IMR-90 (cell line): ENCODE results near the gene HSFX3. TPM values are rescaled to one million over a fixed set of nuclear protein-coding genes. Genes with fewer than 3 reads are reported as not detected.

Experiments
- ATAC-seq: fragments of 200-7000 bp; cut with Tn5 transposase; 2 replicates; pipeline ENCODE4 v1.9.1; 2020; ENCODE audit warnings: low read depth, mild to moderate bottlenecking, moderate library complexity
- BruUV-seq: library from RNA; stranded (reverse); fragments of 400-500 nt; replicated peaks from 2 replicates; lab custom pipeline; 2021; lab: Mats Ljungman, UMichigan
- CTCF ChIA-PET: fragments of 300-600 bp; formaldehyde crosslinking; extraction: SDS; loops from one replicate; lab custom pipeline; 2021; ENCODE audit warnings: antibody characterized with exemption; lab: Yijun Ruan, JAX
- POLR2A ChIA-PET: fragments of 300-600 bp; sonication (Branson Sonifier 250); formaldehyde crosslinking; loops from one replicate; lab custom pipeline; 2022; ENCODE audit warnings: antibody characterized with exemption; ENCODE audit not compliant: unreplicated experiment; lab: Charles Lee
- DNase-seq: peaks from one replicate; pipeline ENCODE4 v3.0.0; 2013
- H2AFZ ChIP-seq: replicated peaks from 2 replicates; pipeline ENCODE3; 2013; ENCODE audit warnings: low read length, mild to moderate bottlenecking; ENCODE audit not compliant: poor library complexity
- H2AK5ac ChIP-seq: 2 replicates; pipeline ENCODE4 v1.6.1; 2013; ENCODE audit warnings: low read depth, low read length, inconsistent platforms
- H2AK9ac ChIP-seq: replicated peaks from 2 replicates; pipeline ENCODE3; 2013; ENCODE audit warnings: mild to moderate bottlenecking, low read depth, low read length, moderate library complexity; ENCODE audit not compliant: poor library complexity
- H2BK120ac ChIP-seq: 2 replicates; pipeline ENCODE4 v1.6.1; 2013; ENCODE audit warnings: low read depth, low read length, inconsistent platforms
- H2BK15ac ChIP-seq: 3 replicates; pipeline ENCODE4 v1.6.1; 2013; ENCODE audit warnings: low read depth, low read length, inconsistent platforms
- H2BK20ac ChIP-seq: 2 replicates; pipeline ENCODE4 v1.6.1; 2013; ENCODE audit warnings: low read depth, mild to moderate bottlenecking, inconsistent platforms, low read length, moderate library complexity
- H2BK5ac ChIP-seq: 2 replicates; pipeline ENCODE4 v1.6.1; 2013; ENCODE audit warnings: mild to moderate bottlenecking, low read depth, low read length, inconsistent platforms; ENCODE audit not compliant: poor library complexity, severe bottlenecking
- H3K14ac ChIP-seq: replicated peaks from 2 replicates; pipeline ENCODE4 v1.6.1; 2013; ENCODE audit warnings: low read depth, low read length, inconsistent platforms
- H3K18ac ChIP-seq: 2 replicates; pipeline ENCODE4 v1.6.1; 2013; ENCODE audit warnings: low read depth, low read length, control low read depth
- H3K23ac ChIP-seq: 2 replicates; pipeline ENCODE4 v1.6.1; 2013; ENCODE audit warnings: low read depth, low read length, inconsistent platforms
- H3K27ac ChIP-seq: 2 replicates; pipeline ENCODE4 v1.5.1; 2013; ENCODE audit warnings: mild to moderate bottlenecking, control low read depth, low read length; ENCODE audit not compliant: insufficient read depth
- H3K27me3 ChIP-seq: 2 replicates; pipeline ENCODE4 v1.6.1; 2013; ENCODE audit warnings: low read length; ENCODE audit not compliant: control insufficient read depth, insufficient read depth
- H3K36me3 ChIP-seq: 2 replicates; pipeline ENCODE4 v1.6.1; 2013; ENCODE audit warnings: low read length, mixed read lengths; ENCODE audit not compliant: control insufficient read depth, insufficient read depth
- H3K4ac ChIP-seq: 2 replicates; pipeline ENCODE4 v1.6.1; 2013; ENCODE audit warnings: low read depth, low read length, inconsistent platforms
- H3K4me1 ChIP-seq: 2 replicates; pipeline ENCODE4 v1.6.1; 2013; ENCODE audit warnings: low read length, mixed read lengths; ENCODE audit not compliant: control insufficient read depth, insufficient read depth
- H3K4me2 ChIP-seq: 2 replicates; pipeline ENCODE4 v1.6.1; 2013; ENCODE audit warnings: low read depth, mild to moderate bottlenecking, control low read depth, low read length, moderate library complexity
- H3K4me3 ChIP-seq: 2 replicates; pipeline ENCODE4 v1.5.1; 2013; ENCODE audit warnings: low read depth, mild to moderate bottlenecking, control low read depth, low read length, moderate library complexity; ENCODE audit not compliant: insufficient read depth
- H3K56ac ChIP-seq: 2 replicates; pipeline ENCODE4 v1.6.1; 2013; ENCODE audit warnings: low read length, inconsistent platforms; ENCODE audit not compliant: insufficient read depth; ENCODE audit errors: extremely low read depth
- H3K79me1 ChIP-seq, 2 experiments: 2 replicates each; pipeline ENCODE4 v1.6.1; 2013; ENCODE audit warnings: low read length in 2 of 2, inconsistent platforms in 1 of 2, low read depth in 1 of 2
- H3K9ac ChIP-seq: 2 replicates; pipeline ENCODE4 v1.6.1; 2013; ENCODE audit warnings: low read depth, low read length, control low read depth
- H3K9me1 ChIP-seq: 2 replicates; pipeline ENCODE4 v1.6.1; 2013; ENCODE audit warnings: low read length, inconsistent platforms; ENCODE audit not compliant: insufficient read depth
- H3K9me3 ChIP-seq: 2 replicates; pipeline ENCODE4 v1.6.1; 2013; ENCODE audit warnings: low read length; ENCODE audit not compliant: control insufficient read depth, insufficient read depth
- H4K20me1 ChIP-seq: 2 replicates; pipeline ENCODE4 v1.6.1; 2013; ENCODE audit warnings: low read length, inconsistent platforms; ENCODE audit not compliant: insufficient read depth
- H4K5ac ChIP-seq: 2 replicates; pipeline ENCODE4 v1.6.1; 2013; ENCODE audit warnings: mild to moderate bottlenecking, low read depth, low read length, control low read depth
- H4K8ac ChIP-seq, 2 experiments: 2 replicates each; pipeline ENCODE4 v1.6.1; 2013; ENCODE audit warnings: low read depth in 2 of 2, low read length in 2 of 2, control low read depth in 1 of 2, inconsistent platforms in 1 of 2
- H4K91ac ChIP-seq: 2 replicates; pipeline ENCODE4 v1.6.1; 2013; ENCODE audit warnings: low read depth, low read length, inconsistent platforms; ENCODE audit not compliant: insufficient read depth
- BHLHE40 ChIP-seq: fragments of 150-350 bp; IDR thresholded peaks from 2 replicates; pipeline ENCODE4 v1.6.1; 2016; ENCODE audit warnings: mild to moderate bottlenecking, low read depth, low read length
- MAFK ChIP-seq: IDR thresholded peaks from 2 replicates; pipeline ENCODE4 v1.6.1; 2012; ENCODE audit warnings: low read depth, low read length, improper control_type of control experiment
- MAZ ChIP-seq: IDR thresholded peaks from 2 replicates; pipeline ENCODE4 v1.6.1; 2012; ENCODE audit warnings: low read depth, mild to moderate bottlenecking, low read length, improper control_type of control experiment, moderate library complexity, borderline replicate concordance
- MXI1 ChIP-seq: IDR thresholded peaks from 2 replicates; pipeline ENCODE4 v1.6.1; 2012; ENCODE audit warnings: low read depth, mild to moderate bottlenecking, low read length, moderate library complexity, borderline replicate concordance
- POLR2A ChIP-seq: IDR thresholded peaks from 2 replicates; pipeline ENCODE4 v1.6.1; 2012; ENCODE audit warnings: mild to moderate bottlenecking, low read depth, low read length
- WGBS, 2 experiments: methylation state at CpG; one replicate each; pipeline versions ENCODE4 v1.1.5 to v1.1.7; 2013; ENCODE audit warnings: missing lambda C conversion rate in 2 of 2; ENCODE audit not compliant: insufficient read length in 1 of 2; ENCODE audit errors: extremely low coverage in 2 of 2; 5-methylcytosine and 5-hydroxymethylcytosine counted together
- dilution Hi-C: fragments of 300-500 bp; cut with HindIII; formaldehyde crosslinking; loops from one replicate; pipeline ENCODE4 v1.14.3; 2018; ENCODE audit warnings: low sequenced_read_pairs; ENCODE audit not compliant: unreplicated experiment
- in situ Hi-C: fragments of 300-500 bp; cut with MboI; formaldehyde crosslinking; loops from 3 replicates; pipeline ENCODE4 v1.14.3; 2019; ENCODE audit warnings: low sequenced_read_pairs, inconsistent platforms, mixed read lengths
- intact Hi-C: fragments of 100-400 bp; cut with micrococcal nuclease; formaldehyde crosslinking; loops from 2 replicates; pipeline ENCODE4 v1.10.0; 2022
- polyA plus RNA-seq, 3 experiments: library from polyadenylated mRNA; depleted of rRNA; stranded (reverse); fragments of >200 nt; gene quantifications; 2 replicates each; pipeline ENCODE4 v1.2.3, GENCODE V29; 2012; ENCODE audit warnings: low replicate concordance in 1 of 3
- total RNA-seq: library from RNA; depleted of rRNA; stranded (reverse); fragments of >200 nt; gene quantifications from 2 replicates; pipeline ENCODE4 v1.2.3, GENCODE V29; 2012
- TF ChIP-seq, protein P1 (sequence below): conservative IDR thresholded peaks from 2 replicates; pipeline ENCODE4 v1.5.1; 2012; ENCODE audit warnings: mild to moderate bottlenecking, low read depth, low read length, improper control_type of control experiment

The HSFX3 gene
- total and polyA plus RNA-seq, 2 of the 4 experiments (the other 2 are of a cell fraction), result not detected

DNA sequence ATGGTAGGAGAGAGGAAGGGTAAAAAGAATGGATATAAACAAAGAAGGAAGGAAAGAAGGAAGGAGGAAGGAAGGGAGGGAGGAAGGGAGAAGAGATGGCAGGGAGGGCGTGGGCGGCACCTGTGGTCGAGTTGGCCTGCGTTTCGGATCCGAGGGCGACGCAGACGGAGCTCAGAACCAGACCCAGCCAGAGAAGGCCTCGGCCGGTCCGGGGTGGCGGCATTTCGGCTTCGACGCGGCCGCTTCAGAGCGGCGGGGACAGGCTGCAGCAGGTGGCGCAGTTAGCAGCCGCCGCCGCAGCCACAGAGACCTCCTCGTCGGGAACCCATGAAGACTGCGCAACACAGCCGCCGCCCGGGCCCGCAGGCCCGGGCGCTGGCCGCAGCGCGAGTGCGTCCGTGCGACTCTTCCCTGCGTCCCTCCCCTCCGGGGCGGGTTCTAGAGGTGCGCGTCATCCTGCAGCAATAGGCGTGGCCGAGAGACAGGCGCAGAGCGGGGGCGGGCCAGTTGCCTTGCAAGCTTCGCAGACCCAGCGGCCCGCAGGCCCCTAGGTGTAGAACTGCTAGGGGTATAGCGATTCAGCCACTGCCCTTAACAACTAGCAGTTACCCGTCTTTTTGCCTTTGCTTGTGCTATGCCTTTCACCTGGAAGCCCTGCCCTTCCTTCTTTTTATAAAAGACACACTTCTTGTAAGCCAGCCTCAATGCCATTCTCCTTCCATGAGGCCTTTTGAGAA is 44.6 kb downstream of the HSFX3 start, which contains the start of gene IDS:
TSS of gene IDS (minus strand) at position 392 of the 737 bp plus-strand sequence. CDS start at position 223, 169 bp downstream.
- H2BK120ac ChIP-seq, result no peak within 1 kb of the TSS; the same call in 1 of the 2 replicates
- no TSS peak for BruUV-seq
- H3K4me1 ChIP-seq, result peaks cover 3% of the 10 kb centered on the region

More for the DNA sequence above, 44.6 kb downstream of the HSFX3 start, which contains the start of gene IDS:
- H3K9ac ChIP-seq, result peak within 1 kb of the TSS; percentile 90
- peaks cover 3% of the 10 kb centered on the region; the same call in 1 of the 2 replicates for H3K9me1 ChIP-seq
- peak within 1 kb of the TSS; percentile 77 to 81; a peak in 2 of 4 replicates for H4K8ac ChIP-seq
- in situ Hi-C loops (loop anchor here (25.0 kb wide), 1 partner anchor 1232 kb away; no protein-coding TSS in a partner anchor), intact Hi-C loops (no loop called here), dilution Hi-C loops (no loop called here)
- no peak within 1 kb of the TSS for H2BK15ac ChIP-seq
- H2BK20ac ChIP-seq, result 0 out of 2 replicates have a peak within 1 kb of the TSS, but pooled peaks have one; percentile 57
- TF ChIP-seq MXI1 (no peak; the same call in 1 of the 2 replicates), MAZ (peak; percentile 68; the same call in 1 of the 2 replicates), BHLHE40 (no peak), POLR2A (peak; percentile 96), MAFK (no peak)
- TF ChIP-seq, protein P1, sequence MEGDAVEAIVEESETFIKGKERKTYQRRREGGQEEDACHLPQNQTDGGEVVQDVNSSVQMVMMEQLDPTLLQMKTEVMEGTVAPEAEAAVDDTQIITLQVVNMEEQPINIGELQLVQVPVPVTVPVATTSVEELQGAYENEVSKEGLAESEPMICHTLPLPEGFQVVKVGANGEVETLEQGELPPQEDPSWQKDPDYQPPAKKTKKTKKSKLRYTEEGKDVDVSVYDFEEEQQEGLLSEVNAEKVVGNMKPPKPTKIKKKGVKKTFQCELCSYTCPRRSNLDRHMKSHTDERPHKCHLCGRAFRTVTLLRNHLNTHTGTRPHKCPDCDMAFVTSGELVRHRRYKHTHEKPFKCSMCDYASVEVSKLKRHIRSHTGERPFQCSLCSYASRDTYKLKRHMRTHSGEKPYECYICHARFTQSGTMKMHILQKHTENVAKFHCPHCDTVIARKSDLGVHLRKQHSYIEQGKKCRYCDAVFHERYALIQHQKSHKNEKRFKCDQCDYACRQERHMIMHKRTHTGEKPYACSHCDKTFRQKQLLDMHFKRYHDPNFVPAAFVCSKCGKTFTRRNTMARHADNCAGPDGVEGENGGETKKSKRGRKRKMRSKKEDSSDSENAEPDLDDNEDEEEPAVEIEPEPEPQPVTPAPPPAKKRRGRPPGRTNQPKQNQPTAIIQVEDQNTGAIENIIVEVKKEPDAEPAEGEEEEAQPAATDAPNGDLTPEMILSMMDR, result no peak
- H3K18ac ChIP-seq, result no peak within 1 kb of the TSS
- peak within 1 kb of the TSS; percentile 38 for H2AK5ac ChIP-seq
- H2BK5ac ChIP-seq, result peak within 1 kb of the TSS; percentile 76
- peaks cover 7 to 14% of the 10 kb centered on the region in 2 experiments; a peak in 3 of 4 replicates for H3K79me1 ChIP-seq
- H3K14ac ChIP-seq, result peak within 1 kb of the TSS; percentile 54
- H3K4ac ChIP-seq, result peak within 1 kb of the TSS; percentile 85
- H3K27me3 ChIP-seq, result peaks cover 8% of the 10 kb centered on the region
- 30% methylated on average over 39 of the region's 54 CpGs; no CpG with 5 or more reads in 1 of the 2 experiments for WGBS, 2 experiments
- H4K91ac ChIP-seq, result peak within 1 kb of the TSS; percentile 61
- peak within 1 kb of the TSS; percentile 52; the same call in 1 of the 2 replicates for H3K23ac ChIP-seq
- CTCF ChIA-PET, result interaction anchor here (0.5 to 1.5 kb wide), 2 partner anchors 8 to 104 kb away, joined by 4 to 5 read pairs; no protein-coding TSS in a partner anchor
- peak within 1 kb of the TSS; percentile 16; the same call in 1 of the 2 replicates for H3K56ac ChIP-seq
- no peaks in the 10 kb centered on the region for H4K20me1 ChIP-seq
- peak within 1 kb of the TSS; percentile 69; the same call in 1 of the 2 replicates for H4K5ac ChIP-seq
- H3K27ac ChIP-seq, result peak within 1 kb of the TSS; percentile 72
- POLR2A ChIA-PET, result no interaction called here
- peaks cover 7% of the 10 kb centered on the region; the same call in 1 of the 2 replicates for H3K36me3 ChIP-seq
- H3K4me3 ChIP-seq, result peak within 1 kb of the TSS; percentile 80
- peak within 1 kb of the TSS; percentile 91 for H2AK9ac ChIP-seq
- peak; percentile 83 for DNase-seq
- H2AFZ ChIP-seq, result peak within 1 kb of the TSS; percentile 90
- peak; percentile 97 for ATAC-seq
- H3K4me2 ChIP-seq, result peak within 1 kb of the TSS; percentile 85
- H3K9me3 ChIP-seq, result no peaks in the 10 kb centered on the region
